ENCODE measurements around the gene TPO.

Gene TPO

GRCh38 chr2:1498176-1498575 lies 84.9 kb downstream of the TPO start:
- no peak for TF ChIP-seq CTCF (IDR thresholded peaks at IDR 0.05; ENCODE audit: low read depth, low read length)
- H3K4me3 ChIP-seq (ENCODE audit: low read depth, low read length) = no peak overlapping the region
- no peaks in the 10 kb centered on the region for H3K27me3 ChIP-seq
- DNase-seq = no peak
- no peaks in the 10 kb centered on the region for H3K9me3 ChIP-seq
- no peaks in the 10 kb centered on the region for H3K4me1 ChIP-seq
- H3K36me3 ChIP-seq = no peaks in the 10 kb centered on the region

GRCh38 chr2:1499033-1499795 lies 86.0 kb downstream of the TPO start:
- H3K4me3 ChIP-seq (ENCODE audit: low read depth, low read length) = no peak overlapping the region
- H3K36me3 ChIP-seq = no peaks in the 10 kb centered on the region
- no peaks in the 10 kb centered on the region for H3K27me3 ChIP-seq
- TF ChIP-seq CTCF (IDR thresholded peaks at IDR 0.05; ENCODE audit: low read depth, low read length) = no peak
- no peak for DNase-seq
- no peaks in the 10 kb centered on the region for H3K9me3 ChIP-seq
- no peaks in the 10 kb centered on the region for H3K4me1 ChIP-seq

- no peaks in the 10 kb centered on the region for H3K27me3 ChIP-seq
- TF ChIP-seq CTCF (IDR thresholded peaks at IDR 0.05; ENCODE audit: low read depth, low read length) = no peak
- no peak overlapping the region for H3K4me3 ChIP-seq (ENCODE audit: low read depth, low read length)
- H3K9me3 ChIP-seq = no peaks in the 10 kb centered on the region
- H3K36me3 ChIP-seq = no peaks in the 10 kb centered on the region
- DNase-seq = no peak
- H3K4me1 ChIP-seq = no peaks in the 10 kb centered on the region
These were observed 88.0 kb downstream of the TPO start for GRCh38 chr2:1501038-1501851.

- H3K4me3 ChIP-seq (ENCODE audit: low read depth, low read length) = no peak overlapping the region
- no peaks in the 10 kb centered on the region for H3K9me3 ChIP-seq
- no peak for TF ChIP-seq CTCF (IDR thresholded peaks at IDR 0.05; ENCODE audit: low read depth, low read length)
- no peak for DNase-seq
- H3K36me3 ChIP-seq = no peaks in the 10 kb centered on the region
- no peaks in the 10 kb centered on the region for H3K27me3 ChIP-seq
- no peaks in the 10 kb centered on the region for H3K4me1 ChIP-seq
These were observed 88.7 kb downstream of the TPO start for GRCh38 chr2:1501991-1502390.

- Histone ChIP-seq H3K36me3 (no peaks in the 10 kb centered on the region), H3K4me1 (no peaks in the 10 kb centered on the region), H3K4me3 (ENCODE audit: low read depth, low read length) (no peak overlapping the region), H3K9me3 (no peaks in the 10 kb centered on the region), H3K27me3 (no peaks in the 10 kb centered on the region)
- DNase-seq = no peak
- TF ChIP-seq CTCF (IDR thresholded peaks at IDR 0.05; ENCODE audit: low read depth, low read length) = no peak
These were observed 89.6 kb downstream of the TPO start for GRCh38 chr2:1502891-1503304.
